ENCODE measurements around the gene TCEANC2.
A peak's percentile ranks its signal among the peaks of the same experiment; 100 is the strongest.
"Not testable (repeated sequence)": the region's sequence is repeated elsewhere in the genome, so short reads cannot be mapped to it uniquely, and the experiment has no call there.

TCEANC2 gene

DNA sequence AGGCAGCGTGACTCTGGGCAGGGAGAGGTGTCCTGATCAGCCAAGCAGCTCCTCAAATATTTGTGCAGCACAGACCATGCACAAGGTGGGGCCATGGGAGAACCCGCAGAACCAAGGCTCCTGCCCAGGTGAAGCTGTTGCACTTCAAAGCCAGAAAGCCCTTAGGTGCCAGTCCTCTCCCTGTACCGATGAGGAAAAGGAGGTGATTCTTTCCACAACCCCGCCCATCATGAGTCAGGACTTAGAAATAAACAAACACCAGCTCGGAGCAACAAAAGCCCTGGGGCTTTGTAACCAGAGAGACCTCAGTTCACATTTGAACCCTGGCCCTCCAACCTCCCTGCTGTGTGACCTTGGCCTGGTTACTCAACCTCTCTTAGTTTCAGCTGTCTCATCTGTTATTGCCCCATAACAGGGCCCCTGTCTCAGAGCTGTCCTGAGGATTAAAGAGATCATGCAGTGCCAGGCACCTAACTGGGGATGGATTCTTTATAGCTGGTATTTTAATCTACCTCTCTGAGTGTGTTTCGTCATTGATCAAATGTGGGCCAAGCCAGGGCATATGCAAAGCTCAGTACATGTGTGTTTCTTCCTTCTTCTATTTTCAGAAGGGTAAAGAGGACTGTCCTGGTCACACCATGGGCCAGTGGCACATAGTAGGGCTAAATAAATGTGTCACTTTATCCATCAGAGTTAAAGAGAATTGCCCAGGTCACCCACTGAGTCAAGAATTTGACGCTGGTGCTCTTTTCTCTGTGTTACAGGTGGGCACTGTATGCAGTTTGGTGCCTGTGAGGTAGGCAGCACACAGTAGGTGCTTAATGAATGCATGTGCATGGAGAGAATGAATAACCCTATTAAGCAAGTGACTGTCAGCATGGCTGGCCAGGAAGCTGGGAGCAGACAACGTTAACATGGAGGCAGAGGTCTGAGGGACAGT, 36.8 kb upstream of the TCEANC2 start:
- no peak for ATAC-seq (ENCODE audit: low read depth)
- H3K27ac Mint-ChIP-seq, result no peak overlapping the region
- DNase-seq (ENCODE audit: low spot score in 2 of 2), result no peak
- no peaks in the 10 kb centered on the region for H3K36me3 Mint-ChIP-seq
- H3K27me3 Mint-ChIP-seq, result peaks cover 13% of the 10 kb centered on the region
- H3K4me1 Mint-ChIP-seq, result no peaks in the 10 kb centered on the region
- H3K9me3 Mint-ChIP-seq, result no peaks in the 10 kb centered on the region
- H3K4me3 Mint-ChIP-seq, result no peak overlapping the region

DNA sequence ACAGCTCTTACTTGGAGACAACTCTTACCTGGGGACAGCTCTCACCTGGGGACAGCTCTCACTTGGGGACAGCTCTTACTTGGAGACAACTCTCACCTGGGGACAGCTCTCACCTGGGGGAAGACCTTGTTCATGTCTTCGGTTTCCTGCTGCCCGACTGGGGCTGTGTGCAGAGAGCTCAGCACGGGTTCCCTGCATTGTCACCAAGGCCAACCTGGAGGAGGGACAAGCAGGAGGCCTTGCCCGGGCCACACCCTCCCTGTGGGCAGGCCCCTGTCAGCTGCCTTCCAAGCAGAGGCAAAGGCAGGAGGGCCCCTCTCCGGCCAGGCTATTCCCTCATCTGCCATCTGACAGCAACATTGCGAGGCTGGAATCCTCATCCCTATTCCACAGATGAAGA, 35.4 kb upstream of the TCEANC2 start, which contains the start of gene LDLRAD1:
Gene LDLRAD1, minus strand, starts transcription at position 208 of the 400 bp plus-strand sequence. Its CDS starts 74 bp downstream, at position 134.
- H3K27ac Mint-ChIP-seq, result no peak within 1 kb of the TSS
- no peaks in the 10 kb centered on the region for H3K9me3 Mint-ChIP-seq
- no peaks in the 10 kb centered on the region for H3K4me1 Mint-ChIP-seq
- DNase-seq (ENCODE audit: low spot score in 2 of 2) (no peak), ATAC-seq (ENCODE audit: low read depth) (no peak)
- no peak within 1 kb of the TSS for H3K4me3 Mint-ChIP-seq
- H3K27me3 Mint-ChIP-seq, result peaks cover 10% of the 10 kb centered on the region
- H3K36me3 Mint-ChIP-seq, result no peaks in the 10 kb centered on the region

DNA sequence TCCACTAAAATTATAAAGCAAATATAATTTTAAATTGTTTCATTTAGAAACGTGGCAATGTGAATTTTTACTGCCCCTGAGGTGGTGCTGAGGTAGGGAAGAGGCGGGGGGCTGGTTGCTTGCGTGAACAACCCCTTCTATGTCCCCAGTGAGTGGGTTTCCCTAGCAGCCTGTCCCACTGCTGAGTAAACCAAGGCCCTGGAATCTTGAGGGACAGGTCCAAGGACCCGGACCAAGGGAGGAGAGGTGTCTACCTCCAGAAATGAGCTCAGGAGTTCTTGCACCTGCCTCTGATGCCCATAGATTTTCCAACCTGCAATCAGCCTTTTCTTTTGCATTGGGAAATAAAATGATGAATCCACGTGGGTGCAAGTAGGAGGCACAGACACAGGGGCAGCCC, 34.8 kb upstream of the TCEANC2 start:
- H3K36me3 Mint-ChIP-seq, result no peaks in the 10 kb centered on the region
- H3K4me1 Mint-ChIP-seq, result no peaks in the 10 kb centered on the region
- H3K9me3 Mint-ChIP-seq, result no peaks in the 10 kb centered on the region
- H3K4me3 Mint-ChIP-seq, result no peak overlapping the region
- DNase-seq (ENCODE audit: low spot score in 2 of 2) (no peak), ATAC-seq (ENCODE audit: low read depth) (no peak)
- H3K27ac Mint-ChIP-seq, result no peak overlapping the region
- peaks cover 6% of the 10 kb centered on the region for H3K27me3 Mint-ChIP-seq

DNA sequence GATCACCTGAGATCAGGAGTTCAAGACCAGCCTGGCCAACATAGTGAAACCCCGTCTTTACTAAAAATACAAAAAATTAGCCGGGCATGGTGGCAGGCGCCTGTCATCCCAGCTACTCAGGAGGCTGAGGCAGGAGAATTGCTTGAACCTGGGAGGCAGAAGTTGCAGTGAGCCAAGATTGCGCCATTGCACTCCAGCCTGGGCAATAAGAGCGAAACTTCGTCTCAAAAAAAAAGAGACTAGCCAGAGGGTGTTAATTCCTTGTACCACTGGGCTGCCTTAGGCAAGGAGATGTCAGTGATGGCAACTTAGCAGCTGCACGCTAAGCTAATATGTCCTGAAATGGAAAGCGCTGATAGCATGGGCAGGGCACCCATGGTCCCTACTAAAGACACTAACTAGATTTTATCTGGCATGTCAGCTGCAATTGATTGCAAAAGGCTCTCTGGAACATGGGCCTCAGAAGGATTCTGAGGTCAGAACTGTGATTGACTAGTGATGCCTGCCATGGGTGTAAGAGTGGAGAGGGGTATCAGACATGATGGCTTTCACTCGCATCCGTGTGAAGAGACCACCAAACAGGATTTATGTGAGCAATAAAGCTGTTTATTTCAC, 33.7 kb upstream of the TCEANC2 start:
- not testable (repeated sequence) for H3K4me3 Mint-ChIP-seq; DNase-seq (ENCODE audit: low spot score in 2 of 2); H3K27me3 Mint-ChIP-seq; H3K36me3 Mint-ChIP-seq; ATAC-seq (ENCODE audit: low read depth); H3K9me3 Mint-ChIP-seq; H3K4me1 Mint-ChIP-seq; H3K27ac Mint-ChIP-seq

DNA sequence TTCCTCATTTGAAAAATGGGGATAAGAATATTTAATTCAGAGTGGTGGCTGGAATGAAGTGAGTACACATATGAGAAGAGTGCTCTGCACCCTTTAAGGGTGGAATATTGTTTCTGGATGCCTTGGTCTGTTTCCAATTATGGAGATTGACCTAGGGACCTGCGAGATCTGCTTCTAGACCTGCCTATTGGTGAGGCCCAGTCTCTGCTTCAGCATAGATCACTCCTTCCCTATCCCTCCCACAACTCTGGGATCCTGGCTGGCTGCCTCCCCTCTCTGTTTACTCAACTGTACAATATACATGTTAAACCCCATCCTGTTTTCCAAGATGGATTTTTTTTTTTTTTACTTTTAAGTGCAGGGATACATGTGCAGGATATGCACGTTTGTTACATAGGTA, 29.1 kb upstream of the TCEANC2 start:
- Mint-ChIP-seq H3K4me3 (no peak overlapping the region), H3K36me3 (peaks cover 2% of the 10 kb centered on the region), H3K27me3 (no peaks in the 10 kb centered on the region), H3K9me3 (no peaks in the 10 kb centered on the region), H3K27ac (no peak overlapping the region), H3K4me1 (no peaks in the 10 kb centered on the region)
- ATAC-seq (ENCODE audit: low read depth) (no peak), DNase-seq (ENCODE audit: low spot score in 2 of 2) (no peak)

DNA sequence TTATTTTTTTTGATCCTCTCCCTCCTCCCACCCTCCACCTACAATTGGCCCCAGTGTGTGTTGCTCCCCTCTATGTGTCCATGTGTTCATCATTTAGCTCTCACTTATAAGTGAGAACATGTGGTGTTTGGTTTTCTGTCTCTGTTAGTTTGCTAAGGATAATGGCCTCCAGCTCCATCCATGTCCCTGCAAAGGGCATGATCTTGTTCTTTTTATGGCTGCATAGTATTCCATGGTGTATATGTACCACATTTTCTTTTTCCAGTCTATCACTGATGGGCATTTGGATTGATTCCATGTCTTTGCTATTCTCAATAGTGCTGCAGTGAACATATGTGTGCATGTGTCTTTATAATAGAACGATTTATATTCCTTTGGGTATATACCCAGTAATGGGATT, 28.6 kb upstream of the TCEANC2 start:
- H3K4me3 Mint-ChIP-seq; H3K9me3 Mint-ChIP-seq; H3K4me1 Mint-ChIP-seq; H3K27me3 Mint-ChIP-seq; ATAC-seq (ENCODE audit: low read depth); H3K36me3 Mint-ChIP-seq; DNase-seq (ENCODE audit: low spot score in 2 of 2); H3K27ac Mint-ChIP-seq: not testable (repeated sequence)

DNA sequence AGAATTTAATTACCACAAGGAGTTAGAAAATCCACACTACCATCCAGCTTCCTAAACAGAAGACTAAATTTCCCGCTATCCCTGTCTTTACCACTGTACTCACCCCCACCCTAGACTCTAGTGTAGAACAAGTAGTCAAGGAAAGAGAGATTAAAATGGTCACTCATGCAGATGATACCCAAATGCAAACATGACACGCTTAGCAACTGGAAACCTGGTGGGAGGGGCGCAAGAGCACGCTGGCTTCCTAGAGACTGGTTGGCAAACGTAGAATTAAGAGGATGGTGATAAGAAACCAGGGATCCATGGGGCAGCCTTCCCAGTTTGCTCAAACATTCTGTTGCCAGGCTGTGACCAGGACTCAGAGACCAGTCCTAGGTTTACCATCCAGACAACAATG, 25.6 kb upstream of the TCEANC2 start:
- Mint-ChIP-seq H3K9me3 (no peaks in the 10 kb centered on the region), H3K36me3 (peaks cover 6% of the 10 kb centered on the region), H3K27me3 (no peaks in the 10 kb centered on the region), H3K4me1 (peaks cover 2% of the 10 kb centered on the region), H3K4me3 (no peak overlapping the region), H3K27ac (no peak overlapping the region)
- DNase-seq (ENCODE audit: low spot score in 2 of 2), result no peak
- ATAC-seq (ENCODE audit: low read depth), result no peak

DNA sequence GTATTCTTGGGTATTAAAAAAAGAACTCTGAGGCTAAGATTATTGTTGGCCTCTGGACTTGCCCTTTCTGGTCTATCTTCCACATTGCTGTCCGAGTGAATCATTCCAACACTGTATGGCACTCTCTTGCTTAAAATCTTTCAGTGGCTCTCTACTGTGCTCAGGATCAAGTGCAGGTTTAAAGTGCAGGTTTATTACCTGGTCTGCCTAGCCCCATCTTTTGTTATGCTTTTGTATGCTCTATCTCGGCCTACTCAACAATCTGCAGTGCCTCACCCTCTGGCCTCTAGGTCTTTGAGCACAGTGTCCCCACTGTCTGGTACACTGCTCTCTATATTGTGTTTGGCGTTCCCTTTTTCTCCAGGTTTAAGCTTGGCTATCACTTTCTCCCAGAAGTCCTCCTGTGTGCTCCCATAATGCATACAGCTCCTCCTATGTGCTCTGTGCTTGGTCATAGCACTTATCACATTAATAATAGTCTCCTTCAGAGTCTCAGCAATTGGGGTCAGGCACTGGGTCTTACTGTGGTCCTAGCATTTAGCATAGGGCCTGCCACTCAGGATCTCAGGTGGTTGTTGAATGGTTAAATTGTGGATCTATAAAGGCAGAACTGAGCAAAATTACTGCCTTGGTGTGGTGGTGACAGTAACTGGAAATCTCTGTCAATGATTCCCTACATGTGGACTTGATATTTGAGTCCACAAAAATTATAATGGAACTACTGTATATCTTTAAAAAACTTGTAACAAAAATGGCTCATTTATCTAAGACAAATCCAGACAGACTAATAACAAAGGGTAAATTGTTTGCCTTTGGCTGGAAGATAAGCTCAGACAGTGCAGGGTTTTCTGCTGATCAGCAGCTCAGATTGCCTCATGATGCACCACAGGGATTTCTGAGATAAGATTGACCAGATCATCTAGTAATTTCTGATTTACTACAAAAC, 24.8 kb upstream of the TCEANC2 start:
- Mint-ChIP-seq H3K27me3 (no peaks in the 10 kb centered on the region), H3K4me3 (no peak overlapping the region), H3K36me3 (peaks cover 6% of the 10 kb centered on the region), H3K9me3 (no peaks in the 10 kb centered on the region), H3K27ac (peak overlapping the region; percentile 52), H3K4me1 (peaks cover 2% of the 10 kb centered on the region)
- DNase-seq (ENCODE audit: low spot score in 2 of 2), result no peak
- no peak for ATAC-seq (ENCODE audit: low read depth)

DNA sequence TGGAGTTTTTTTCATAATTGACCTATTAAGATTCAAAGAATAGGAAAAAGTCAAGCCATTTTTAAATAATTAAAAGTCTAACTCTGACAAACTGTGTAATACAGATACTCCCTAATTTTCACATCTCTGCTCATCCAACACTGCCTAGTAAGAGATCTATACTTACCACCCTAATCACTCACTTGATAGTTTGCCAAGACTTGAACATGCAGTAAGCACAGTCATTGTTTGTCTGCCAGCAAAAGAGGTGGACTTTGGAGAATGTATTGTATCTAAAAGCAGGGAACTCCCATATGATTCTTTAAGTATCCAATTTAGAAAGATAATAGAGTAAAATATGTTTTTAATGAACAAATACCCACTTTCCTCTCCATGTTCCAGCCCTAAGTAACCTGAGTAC, 15.9 kb upstream of the TCEANC2 start:
- Mint-ChIP-seq H3K4me1 (no peaks in the 10 kb centered on the region), H3K36me3 (peaks cover 23% of the 10 kb centered on the region), H3K27me3 (no peaks in the 10 kb centered on the region), H3K27ac (no peak overlapping the region), H3K9me3 (no peaks in the 10 kb centered on the region), H3K4me3 (no peak overlapping the region)
- ATAC-seq (ENCODE audit: low read depth), result no peak
- no peak for DNase-seq (ENCODE audit: low spot score in 2 of 2)

DNA sequence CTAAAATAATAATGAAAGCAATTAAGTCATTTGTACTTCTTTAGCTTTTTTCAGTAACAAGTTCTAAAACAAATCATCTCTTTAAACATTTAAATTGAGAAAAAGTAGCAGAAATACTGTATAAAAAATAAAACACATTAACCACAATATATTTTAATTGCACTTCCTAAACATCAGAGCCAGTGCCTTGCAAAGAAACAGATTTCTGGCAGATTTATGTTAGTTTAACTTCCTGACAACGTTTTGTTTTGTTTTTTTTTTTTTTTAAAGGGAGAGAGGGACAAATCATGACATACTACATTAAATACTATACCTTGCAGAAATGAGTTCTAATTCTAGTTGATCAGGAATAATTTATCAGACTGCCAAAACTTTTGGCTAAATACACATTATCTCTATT, 11.6 kb upstream of the TCEANC2 start:
- no peaks in the 10 kb centered on the region for H3K27me3 Mint-ChIP-seq
- H3K36me3 Mint-ChIP-seq, result peaks cover 20% of the 10 kb centered on the region

DNA sequence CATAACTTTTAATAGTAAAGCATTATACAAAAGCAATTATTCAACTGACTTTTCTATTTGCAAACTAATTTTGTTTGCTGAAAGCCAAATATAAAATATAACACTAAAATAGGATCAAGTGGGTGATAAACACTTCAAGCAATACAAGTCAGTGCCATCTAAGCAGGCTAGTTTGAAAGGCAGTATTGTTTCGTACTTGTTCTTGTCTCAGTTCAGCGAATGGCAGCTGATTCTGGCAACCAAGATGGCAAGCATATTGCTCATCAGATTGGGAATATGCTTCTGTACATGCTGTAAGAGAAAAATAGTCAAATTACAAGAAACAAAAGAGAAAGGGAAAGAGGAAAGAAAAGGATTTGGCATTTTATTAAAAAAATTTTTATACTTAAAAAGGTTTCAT, 7.9 kb upstream of the TCEANC2 start:
- DNase-seq (ENCODE audit: low spot score in 2 of 2), result no peak
- Mint-ChIP-seq H3K27ac (no peak overlapping the region), H3K27me3 (no peaks in the 10 kb centered on the region), H3K36me3 (peaks cover 7% of the 10 kb centered on the region), H3K4me3 (no peak overlapping the region), H3K9me3 (no peaks in the 10 kb centered on the region), H3K4me1 (peaks cover 18% of the 10 kb centered on the region)
- no peak for ATAC-seq (ENCODE audit: low read depth)

More for the DNA sequence above, 11.6 kb upstream of the TCEANC2 start:
- Mint-ChIP-seq H3K27ac (no peak overlapping the region), H3K4me1 (peaks cover 7% of the 10 kb centered on the region), H3K4me3 (no peak overlapping the region), H3K9me3 (no peaks in the 10 kb centered on the region)
- no peak for ATAC-seq (ENCODE audit: low read depth)
- DNase-seq (ENCODE audit: low spot score in 2 of 2), result no peak

DNA sequence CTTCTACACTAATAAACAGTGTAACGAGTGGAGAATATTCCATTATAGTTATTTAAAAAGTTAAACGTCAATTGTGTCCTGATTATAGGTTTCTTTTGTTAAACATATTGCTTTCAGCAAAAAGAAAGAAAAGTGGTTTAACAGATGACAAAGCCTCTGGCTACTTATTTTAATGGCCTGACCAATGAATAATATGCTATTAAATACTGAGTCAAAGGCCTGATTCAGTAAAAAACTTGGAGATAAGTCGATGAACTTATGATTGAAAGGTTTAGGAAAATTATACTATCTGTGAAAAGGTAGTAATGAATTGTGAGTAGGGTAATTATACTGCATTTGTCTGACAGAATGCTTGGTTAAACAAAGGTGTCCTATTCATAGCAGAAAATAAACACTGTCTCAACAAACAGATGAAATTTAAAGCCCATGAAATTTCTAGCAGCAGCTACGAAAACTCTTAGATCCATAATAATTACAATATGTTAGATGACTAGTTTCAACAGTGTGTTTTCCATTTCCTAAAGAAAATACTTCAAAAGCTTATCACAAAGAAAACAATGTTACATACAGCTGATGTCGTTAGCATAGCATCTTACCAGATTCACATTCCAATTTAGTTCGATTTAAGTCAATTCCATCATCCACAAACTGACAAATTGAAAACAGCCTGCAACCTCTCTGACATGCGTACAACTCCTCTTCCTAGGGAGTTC, 6.6 kb upstream of the TCEANC2 start:
- Mint-ChIP-seq H3K27me3 (no peaks in the 10 kb centered on the region), H3K36me3 (peaks cover 7% of the 10 kb centered on the region), H3K27ac (peak overlapping the region; percentile 72), H3K9me3 (no peaks in the 10 kb centered on the region), H3K4me3 (peak overlapping the region; percentile 39), H3K4me1 (peaks cover 18% of the 10 kb centered on the region)
- DNase-seq (ENCODE audit: low spot score in 2 of 2) (no peak), ATAC-seq (ENCODE audit: low read depth) (no peak)
